SK-N-SH (cell line): ENCODE data around the gene AUTS2. TPM values are rescaled to one million over a fixed set of nuclear protein-coding genes. Genes with fewer than 3 reads are reported as not detected.

Experiments
- CTCF ChIA-PET: fragments of 300-600, 350-600 bp; formaldehyde crosslinking; extraction: SDS; loops from one replicate; lab custom pipeline; 2021; lab: Yijun Ruan, JAX
- POLR2A ChIA-PET: fragments of 350-600 bp; sonication (Branson Sonifier 250); formaldehyde crosslinking; extraction: SDS; loops from one replicate; lab custom pipeline; 2020; ENCODE audit warnings: antibody characterized with exemption, inconsistent platforms; lab: Yijun Ruan, JAX
- DNase-seq: peaks from one replicate; pipeline ENCODE4 v3.0.0; 2012
- H2AFZ ChIP-seq: fragments of 200-600 bp; sonication (generic); 2 replicates; pipeline ENCODE4 v1.8.1; 2016; ENCODE audit warnings: antibody characterized with exemption, mild to moderate bottlenecking, low read depth
- H3F3A ChIP-seq: fragments of 200-600 bp; sonication (generic); replicated peaks from 2 replicates; pipeline ENCODE3; 2016; ENCODE audit warnings: antibody characterized with exemption, mild to moderate bottlenecking; ENCODE audit not compliant: insufficient read depth
- H3K27ac ChIP-seq, 2 experiments: fragments of 200-500 bp in 1 of 2; fragments of 200-600 bp in 1 of 2; sonication (Bioruptor generic) in 1 of 2; sonication (generic), shearing (Covaris generic) in 1 of 2; 2 replicates each; pipeline versions ENCODE4 v1.5.1 to v1.6.1; 2014 to 2016; ENCODE audit warnings: low read depth in 2 of 2, inconsistent platforms in 1 of 2, low read length in 1 of 2, mild to moderate bottlenecking in 1 of 2, mixed read lengths in 1 of 2
- H3K27me3 ChIP-seq: fragments of 200-600 bp; sonication (generic), shearing (Covaris generic); 2 replicates; pipeline ENCODE4 v1.6.1; 2016; ENCODE audit warnings: mixed run types; ENCODE audit not compliant: insufficient read depth
- H3K36me3 ChIP-seq, 2 experiments: fragments of 200-500 bp in 1 of 2; fragments of 200-600 bp in 1 of 2; sonication (Bioruptor generic) in 1 of 2; sonication (generic) in 1 of 2; replicated peaks in 1 of 2; 2 replicates each; pipeline versions ENCODE3 to v1.5.1; 2014 to 2016; ENCODE audit warnings: low read length in 1 of 2, mild to moderate bottlenecking in 1 of 2; ENCODE audit not compliant: insufficient read depth in 2 of 2, control insufficient read depth in 1 of 2
- H3K4me1 ChIP-seq, 2 experiments: fragments of 200-500 bp in 1 of 2; fragments of 200-600 bp in 1 of 2; sonication (Bioruptor generic) in 1 of 2; sonication (generic), shearing (Covaris generic) in 1 of 2; 2 replicates each; pipeline versions ENCODE4 v1.5.1 to v1.6.1; 2014 to 2016; ENCODE audit warnings: low read depth in 1 of 2, low read length in 1 of 2, mixed run types in 1 of 2; ENCODE audit not compliant: insufficient read depth in 2 of 2, control insufficient read depth in 1 of 2
- H3K4me2 ChIP-seq: fragments of 200-600 bp; sonication (generic), shearing (Covaris generic); 2 replicates; pipeline ENCODE4 v1.6.1; 2017; ENCODE audit warnings: mixed run types
- H3K4me3 ChIP-seq, 2 experiments: fragments of 200-500 bp in 1 of 2; fragments of 200-600 bp in 1 of 2; sonication (Bioruptor generic) in 1 of 2; sonication (generic), shearing (Covaris generic) in 1 of 2; 2 replicates each; pipeline versions ENCODE4 v1.5.1 to v1.8.1; 2014 to 2016; ENCODE audit warnings: low read depth in 2 of 2, inconsistent platforms in 1 of 2, low read length in 1 of 2, mild to moderate bottlenecking in 1 of 2, mixed read lengths in 1 of 2, moderate library complexity in 1 of 2
- H3K79me2 ChIP-seq: fragments of 200-600 bp; sonication (generic); 2 replicates; pipeline ENCODE4 v1.8.1; 2017; ENCODE audit warnings: mild to moderate bottlenecking; ENCODE audit not compliant: insufficient read depth
- H3K9ac ChIP-seq: fragments of 200-600 bp; sonication (generic); 2 replicates; pipeline ENCODE4 v1.6.1; 2017; ENCODE audit warnings: mixed run types
- H3K9me2 ChIP-seq: fragments of 200-600 bp; sonication (generic); 2 replicates; pipeline ENCODE4 v1.6.1; 2017; ENCODE audit warnings: mixed run types
- H3K9me3 ChIP-seq: fragments of 200-600 bp; sonication (generic); 2 replicates; pipeline ENCODE4 v1.6.1; 2017; ENCODE audit warnings: mixed run types, mild to moderate bottlenecking, moderate library complexity
- H4K20me1 ChIP-seq: fragments of 200-600 bp; sonication (generic); 2 replicates; pipeline ENCODE4 v1.6.1; 2017; ENCODE audit warnings: mild to moderate bottlenecking, mixed run types; ENCODE audit not compliant: insufficient read depth
- CTCF ChIP-seq: fragments of 200-600 bp; sonication (generic); IDR thresholded peaks from 2 replicates; pipeline ENCODE4 v1.6.1; 2017; ENCODE audit warnings: antibody characterized with exemption, mild to moderate bottlenecking, moderate library complexity
- ELF1 ChIP-seq: IDR thresholded peaks from 2 replicates; pipeline ENCODE4 v1.4.0; 2012
- GABPA ChIP-seq: IDR thresholded peaks from 2 replicates; pipeline ENCODE4 v1.4.0; 2012; ENCODE audit warnings: low read depth, mild to moderate bottlenecking
- GATA2 ChIP-seq: sonication (generic); formaldehyde crosslinking; IDR thresholded peaks from 2 replicates; pipeline ENCODE4 v1.5.0; 2020; ENCODE audit warnings: mild to moderate bottlenecking, missing genetic modification reagents
- JUND ChIP-seq: IDR thresholded peaks from 2 replicates; pipeline ENCODE4 v1.4.0; 2012
- PBX3 ChIP-seq: IDR thresholded peaks from 2 replicates; pipeline ENCODE4; 2012
- POLR2AphosphoS5 ChIP-seq: IDR thresholded peaks from 2 replicates; pipeline ENCODE4 v1.6.1; 2012; ENCODE audit warnings: low read depth, low read length
- RCOR1 ChIP-seq: fragments of 150-350 bp; IDR thresholded peaks from 2 replicates; pipeline ENCODE4 v1.6.1; 2017; ENCODE audit warnings: antibody characterized with exemption, low read length
- REST ChIP-seq: IDR thresholded peaks from 2 replicates; pipeline ENCODE4 v1.6.1; 2012; ENCODE audit warnings: mild to moderate bottlenecking, low read depth, low read length, moderate library complexity
- RFX5 ChIP-seq: IDR thresholded peaks from 2 replicates; pipeline ENCODE4 v1.6.1; 2012; ENCODE audit warnings: mild to moderate bottlenecking, improper control_type of control experiment, low read length
- TEAD4 ChIP-seq: IDR thresholded peaks from 2 replicates; pipeline ENCODE4 v1.4.0; 2012; ENCODE audit warnings: mild to moderate bottlenecking, borderline replicate concordance; ENCODE audit not compliant: insufficient read depth
- USF1 ChIP-seq: IDR thresholded peaks from 2 replicates; pipeline ENCODE4 v1.4.0; 2012; ENCODE audit warnings: low read depth, borderline replicate concordance
- USF2 ChIP-seq: fragments of 150-350 bp; IDR thresholded peaks from 2 replicates; pipeline ENCODE4 v1.6.1; 2017; ENCODE audit warnings: antibody characterized with exemption, low read length, low read depth, borderline replicate concordance
- ZBTB33 ChIP-seq: IDR thresholded peaks from 2 replicates; pipeline ENCODE4 v1.4.0; 2012; ENCODE audit warnings: low read depth, borderline replicate concordance
- WGBS: methylation state at CpG from one replicate; pipeline ENCODE4 v1.1.6; 2017; ENCODE audit warnings: low lambda C conversion rate; 5-methylcytosine and 5-hydroxymethylcytosine counted together
- polyA plus RNA-seq, 3 experiments: library from polyadenylated mRNA; depleted of rRNA; stranded (reverse); fragments of >200 nt; gene quantifications; 2 replicates each; pipeline ENCODE4 v1.2.3, GENCODE V29; 2012

AUTS2 gene
- polyA plus RNA-seq, 1 of the 3 experiments (the other 2 are of a cell fraction), result 15.6 TPM

GRCh38 chr7:70619659-70620058 lies 1021.4 kb downstream of the AUTS2 start:
- H3K27ac ChIP-seq, result no peak overlapping the region
- no peaks in the 10 kb centered on the region for H3K9me2 ChIP-seq
- H2AFZ ChIP-seq, result no peak overlapping the region
- CTCF ChIA-PET, result interaction anchor here (0.8 to 1.6 kb wide), 6 partner anchors 10 to 321 kb away, joined by 3 to 6 read pairs (median 4); no protein-coding TSS in a partner anchor
- H4K20me1 ChIP-seq, result no peaks in the 10 kb centered on the region
- H3K9me3 ChIP-seq, result no peaks in the 10 kb centered on the region
- no peak overlapping the region for H3K9ac ChIP-seq
- POLR2A ChIA-PET, result no interaction called here
- no peak overlapping the region for H3K4me2 ChIP-seq
- WGBS, result 93% methylated on average over 7 of the region's 7 CpGs
- H3F3A ChIP-seq, result no peaks in the 10 kb centered on the region
- H3K27me3 ChIP-seq, result no peaks in the 10 kb centered on the region
- H3K79me2 ChIP-seq, result no peaks in the 10 kb centered on the region
- no peak for DNase-seq
- peaks cover 0 to 19% of the 10 kb centered on the region in 2 experiments; a peak in 3 of 4 replicates for H3K4me1 ChIP-seq
- H3K36me3 ChIP-seq, result no peaks in the 10 kb centered on the region
- H3K4me3 ChIP-seq, result no peak overlapping the region
- TF ChIP-seq USF2 (no peak), USF1 (no peak), REST (0 out of 2 replicates have a peak, but pooled peaks have one; percentile 57)

GRCh38 chr7:70620333-70621055 lies 1022.2 kb downstream of the AUTS2 start:
- WGBS, result 85% methylated on average over 19 of the region's 19 CpGs
- no peaks in the 10 kb centered on the region for H3K36me3 ChIP-seq
- H3K27me3 ChIP-seq, result no peaks in the 10 kb centered on the region
- H3K4me3 ChIP-seq, result no peak overlapping the region
- no peaks in the 10 kb centered on the region for H4K20me1 ChIP-seq
- H3K9me3 ChIP-seq, result no peaks in the 10 kb centered on the region
- H3K27ac ChIP-seq, result no peak overlapping the region
- peaks cover 0 to 12% of the 10 kb centered on the region in 2 experiments; a peak in 1 of 4 replicates for H3K4me1 ChIP-seq
- no peaks in the 10 kb centered on the region for H3K79me2 ChIP-seq
- H3K4me2 ChIP-seq, result no peak overlapping the region
- ChIA-PET POLR2A (no interaction called here), CTCF (interaction anchor here (1.4 to 2.1 kb wide), 4 partner anchors 9 to 78 kb away, joined by 3 to 9 read pairs (median 6); no protein-coding TSS in a partner anchor)
- H2AFZ ChIP-seq, result no peak overlapping the region
- no peak for DNase-seq
- H3K9me2 ChIP-seq, result no peaks in the 10 kb centered on the region
- H3K9ac ChIP-seq, result no peak overlapping the region
- H3F3A ChIP-seq, result no peaks in the 10 kb centered on the region
- no peak for TF ChIP-seq PBX3
- no peak for TF ChIP-seq TEAD4
- TF ChIP-seq RFX5, result no peak
- no peak for TF ChIP-seq POLR2AphosphoS5
- no peak for TF ChIP-seq CTCF
- TF ChIP-seq JUND, result no peak
- no peak for TF ChIP-seq ELF1
- TF ChIP-seq GATA2 (CRISPR knock-in tag), result no peak
- no peak for TF ChIP-seq USF1
- no peak for TF ChIP-seq RCOR1
- TF ChIP-seq ZBTB33, result no peak
- TF ChIP-seq GABPA, result no peak
